A673 (cell line): ENCODE results near the gene RRAS2.

Experiments used
- CTCF ChIP-seq: fragments of 300-800, 200-600 bp; sonication (generic); conservative IDR thresholded peaks from 2 replicates; pipeline ENCODE4 v1.5.1; 2017; ENCODE audit warnings: low read depth, mild to moderate bottlenecking, antibody characterized with exemption, low read length, moderate library complexity, mixed read lengths
- EZH2 ChIP-seq: fragments of 200-600 bp; sonication (generic); IDR thresholded peaks from 2 replicates; pipeline ENCODE4 v1.6.1; 2017; ENCODE audit warnings: borderline replicate concordance, low read depth, mild to moderate bottlenecking, mixed read lengths, antibody characterized with exemption, low read length; ENCODE audit not compliant: poor library complexity, severe bottlenecking

- TF ChIP-seq CTCF (no peak), EZH2 (no peak)
Observed at GRCh38 chr11:14315130-14315529, 43.9 kb downstream of the RRAS2 start.
